ENCODE results near the gene STX2. TPM values are rescaled to one million over a fixed set of nuclear protein-coding genes. Genes with fewer than 3 reads are reported as not detected.

STX2 gene
- total RNA-seq, 1 donor from 2014 or later = 20.5 TPM

DNA sequence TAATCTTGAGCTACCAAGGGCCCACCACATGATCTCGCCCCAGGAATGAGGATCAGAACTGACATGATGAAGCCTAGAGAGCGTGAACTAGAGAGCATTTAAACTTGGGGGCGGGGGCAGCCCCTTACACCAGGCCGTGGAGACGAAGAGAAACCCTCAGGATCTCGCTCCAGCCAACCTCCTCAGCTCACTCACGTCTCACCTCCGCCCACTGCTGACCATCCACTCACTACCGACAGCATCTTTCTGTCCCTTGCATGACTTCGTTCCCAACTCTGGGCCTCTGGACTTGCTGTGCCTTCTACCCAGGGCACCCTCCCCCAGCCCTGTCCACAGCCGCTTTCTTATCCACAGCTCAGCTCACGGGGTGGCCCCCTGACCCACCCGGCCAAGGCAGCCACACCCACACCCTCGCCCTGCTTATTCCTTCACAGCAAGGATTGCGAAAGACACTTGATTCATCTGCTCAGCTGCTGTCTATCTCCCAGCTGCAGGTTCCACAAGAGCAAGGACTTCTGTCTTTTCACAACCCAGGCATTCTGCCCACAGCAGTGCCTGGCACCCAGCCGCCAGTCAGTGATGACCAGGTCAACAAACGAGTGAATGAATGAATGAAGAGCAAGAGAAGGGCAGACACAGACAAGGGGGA lies 6.4 kb downstream of the STX2 start:
- TF ChIP-seq, protein P1, sequence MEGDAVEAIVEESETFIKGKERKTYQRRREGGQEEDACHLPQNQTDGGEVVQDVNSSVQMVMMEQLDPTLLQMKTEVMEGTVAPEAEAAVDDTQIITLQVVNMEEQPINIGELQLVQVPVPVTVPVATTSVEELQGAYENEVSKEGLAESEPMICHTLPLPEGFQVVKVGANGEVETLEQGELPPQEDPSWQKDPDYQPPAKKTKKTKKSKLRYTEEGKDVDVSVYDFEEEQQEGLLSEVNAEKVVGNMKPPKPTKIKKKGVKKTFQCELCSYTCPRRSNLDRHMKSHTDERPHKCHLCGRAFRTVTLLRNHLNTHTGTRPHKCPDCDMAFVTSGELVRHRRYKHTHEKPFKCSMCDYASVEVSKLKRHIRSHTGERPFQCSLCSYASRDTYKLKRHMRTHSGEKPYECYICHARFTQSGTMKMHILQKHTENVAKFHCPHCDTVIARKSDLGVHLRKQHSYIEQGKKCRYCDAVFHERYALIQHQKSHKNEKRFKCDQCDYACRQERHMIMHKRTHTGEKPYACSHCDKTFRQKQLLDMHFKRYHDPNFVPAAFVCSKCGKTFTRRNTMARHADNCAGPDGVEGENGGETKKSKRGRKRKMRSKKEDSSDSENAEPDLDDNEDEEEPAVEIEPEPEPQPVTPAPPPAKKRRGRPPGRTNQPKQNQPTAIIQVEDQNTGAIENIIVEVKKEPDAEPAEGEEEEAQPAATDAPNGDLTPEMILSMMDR (IDR thresholded peaks at IDR 0.05; ENCODE audit: unreplicated experiment) = no peak
- H3K4me1 Mint-ChIP-seq (ENCODE audit: low read depth) = peaks cover 20% of the 10 kb centered on the region
- no peak for DNase-seq (ENCODE audit: low spot score, unreplicated experiment)
- no peak overlapping the region for H3K4me3 Mint-ChIP-seq (ENCODE audit: low read depth)
- peaks cover 9% of the 10 kb centered on the region for H3K27me3 Mint-ChIP-seq
- H3K27ac Mint-ChIP-seq = no peak overlapping the region
- no peaks in the 10 kb centered on the region for H3K9me3 Mint-ChIP-seq (ENCODE audit: low read depth)
- no peaks in the 10 kb centered on the region for H3K36me3 Mint-ChIP-seq (ENCODE audit: insufficient read depth)

GRCh38 chr12:130831876-130832405 lies 7.1 kb downstream of the STX2 start:
- peaks cover 18% of the 10 kb centered on the region for H3K4me1 Mint-ChIP-seq (ENCODE audit: low read depth)
- H3K9me3 Mint-ChIP-seq (ENCODE audit: low read depth) = no peaks in the 10 kb centered on the region
- peaks cover 7% of the 10 kb centered on the region for H3K27me3 Mint-ChIP-seq
- DNase-seq (ENCODE audit: low spot score, unreplicated experiment) = no peak
- no peaks in the 10 kb centered on the region for H3K36me3 Mint-ChIP-seq (ENCODE audit: insufficient read depth)
- H3K4me3 Mint-ChIP-seq (ENCODE audit: low read depth) = no peak overlapping the region
- no peak overlapping the region for H3K27ac Mint-ChIP-seq
- TF ChIP-seq, protein P1 (IDR thresholded peaks at IDR 0.05; ENCODE audit: unreplicated experiment) = no peak

GRCh38 chr12:130831246-130831645 lies 7.8 kb downstream of the STX2 start:
- Mint-ChIP-seq H3K4me1 (ENCODE audit: low read depth) (peaks cover 18% of the 10 kb centered on the region), H3K4me3 (ENCODE audit: low read depth) (no peak overlapping the region), H3K9me3 (ENCODE audit: low read depth) (no peaks in the 10 kb centered on the region), H3K36me3 (ENCODE audit: insufficient read depth) (no peaks in the 10 kb centered on the region), H3K27me3 (peaks cover 3% of the 10 kb centered on the region), H3K27ac (no peak overlapping the region)
- DNase-seq (ENCODE audit: low spot score, unreplicated experiment) = no peak
- TF ChIP-seq, protein P1 (IDR thresholded peaks at IDR 0.05; ENCODE audit: unreplicated experiment) = no peak

GRCh38 chr12:130830246-130830551 lies 8.9 kb downstream of the STX2 start:
- DNase-seq (ENCODE audit: low spot score, unreplicated experiment) = no peak
- H3K4me3 Mint-ChIP-seq (ENCODE audit: low read depth) = no peak overlapping the region
- TF ChIP-seq, protein P1 (IDR thresholded peaks at IDR 0.05; ENCODE audit: unreplicated experiment) = no peak
- H3K9me3 Mint-ChIP-seq (ENCODE audit: low read depth) = no peaks in the 10 kb centered on the region
- peaks cover 2% of the 10 kb centered on the region for H3K36me3 Mint-ChIP-seq (ENCODE audit: insufficient read depth)
- H3K27ac Mint-ChIP-seq = no peak overlapping the region
- peaks cover 18% of the 10 kb centered on the region for H3K4me1 Mint-ChIP-seq (ENCODE audit: low read depth)
- H3K27me3 Mint-ChIP-seq = peaks cover 3% of the 10 kb centered on the region

- H3K4me3 Mint-ChIP-seq (ENCODE audit: low read depth) = no peak overlapping the region
- peaks cover 3% of the 10 kb centered on the region for H3K27me3 Mint-ChIP-seq
- H3K4me1 Mint-ChIP-seq (ENCODE audit: low read depth) = peaks cover 18% of the 10 kb centered on the region
- peaks cover 2% of the 10 kb centered on the region for H3K36me3 Mint-ChIP-seq (ENCODE audit: insufficient read depth)
- no peaks in the 10 kb centered on the region for H3K9me3 Mint-ChIP-seq (ENCODE audit: low read depth)
- TF ChIP-seq, protein P1 (IDR thresholded peaks at IDR 0.05; ENCODE audit: unreplicated experiment) = no peak
- no peak for DNase-seq (ENCODE audit: low spot score, unreplicated experiment)
- H3K27ac Mint-ChIP-seq = no peak overlapping the region
Measured at GRCh38 chr12:130829391-130830245, 9.4 kb downstream of the STX2 start.

Measured in progenitor cell of endocrine pancreas (in vitro differentiated cells).